Vagina (tissue), 2 donors: Measurements from ENCODE around the gene ATG2A. TPM values are rescaled to one million over a fixed set of nuclear protein-coding genes. Genes with fewer than 3 reads are reported as not detected.

Source experiments
- DNase-seq, 2 donors: peaks; one replicate each; pipeline ENCODE4 v3.0.0-alpha.2; 2017; ENCODE audit errors: extremely low spot score in 2 of 2
- H3K27ac ChIP-seq: fragments of 200-600 bp; sonication (generic); one replicate; pipeline ENCODE4 v1.5.1; 2019
- H3K27me3 ChIP-seq: fragments of 200-600 bp; sonication (generic); one replicate; pipeline ENCODE4 v1.5.1; 2019
- H3K36me3 ChIP-seq, 2 donors: fragments of 200-600 bp; sonication (generic); one replicate each; pipeline ENCODE4 v1.5.1; 2017 to 2019
- H3K4me1 ChIP-seq: fragments of 200-600 bp; sonication (generic); one replicate; pipeline ENCODE4 v1.5.1; 2019
- H3K4me3 ChIP-seq, 2 donors: fragments of 200-600 bp; sonication (generic); 1 replicate in 1 of 2; 2 replicates in 1 of 2; pipeline ENCODE4 v1.5.1; 2016 to 2019
- H3K9me3 ChIP-seq: fragments of 200-600 bp; sonication (generic); one replicate; pipeline ENCODE4 v1.5.1; 2019
- CTCF ChIP-seq, 3 experiments: fragments of 450-650 bp in 2 of 3; fragments of 200-600 bp in 1 of 3; sonication (generic) in 1 of 3; IDR thresholded peaks; one replicate each; pipeline ENCODE4 v1.5.1; 2017 to 2019; ENCODE audit warnings: antibody characterized with exemption in 3 of 3, mild to moderate bottlenecking in 2 of 3, moderate library complexity in 2 of 3
- POLR2A ChIP-seq, 2 donors: fragments of 450-650 bp; IDR thresholded peaks; one replicate each; pipeline ENCODE4 v1.6.1; 2017; ENCODE audit warnings: antibody characterized with exemption in 2 of 2, mild to moderate bottlenecking in 2 of 2, moderate library complexity in 2 of 2
- POLR2AphosphoS5 ChIP-seq, 2 donors: sonication (generic); formaldehyde crosslinking; IDR thresholded peaks; one replicate each; pipeline ENCODE4 v1.9.0; 2017; ENCODE audit warnings: antibody characterized with exemption in 2 of 2, mild to moderate bottlenecking in 2 of 2, low read depth in 1 of 2; ENCODE audit not compliant: insufficient read depth in 1 of 2
- intact Hi-C: fragments of 100-400 bp; cut with DNase I; formaldehyde crosslinking; loops from one replicate; pipeline ENCODE4 v1.15.1; 2023
- total RNA-seq: library from RNA; depleted of rRNA; stranded (reverse); fragments of >200 nt; gene quantifications from one replicate; pipeline ENCODE4 v1.2.3, GENCODE V29; 2016

The ATG2A gene
- total RNA-seq, 1 donor from 2014 or later = 27.0 TPM

- Histone ChIP-seq H3K4me3 (no peak overlapping the region), H3K4me1 (peaks cover 61% of the 10 kb centered on the region), H3K9me3 (no peaks in the 10 kb centered on the region), H3K36me3 (peaks cover 0 to 21% of the 10 kb centered on the region in 2 donors), H3K27ac (peak overlapping the region; percentile 86), H3K27me3 (no peaks in the 10 kb centered on the region)
- no peak for TF ChIP-seq CTCF (IDR thresholded peaks at IDR 0.05)
- TF ChIP-seq POLR2A (IDR thresholded peaks at IDR 0.05) = no peak
- TF ChIP-seq POLR2AphosphoS5 (IDR thresholded peaks at IDR 0.05; ENCODE audit: insufficient read depth in 1 of 2, low read depth in 1 of 2) = no peak
- no peak for DNase-seq
- intact Hi-C loops = no loop called here
Measured at GRCh38 chr11:64861227-64861975, 55.6 kb downstream of the ATG2A start.

DNA sequence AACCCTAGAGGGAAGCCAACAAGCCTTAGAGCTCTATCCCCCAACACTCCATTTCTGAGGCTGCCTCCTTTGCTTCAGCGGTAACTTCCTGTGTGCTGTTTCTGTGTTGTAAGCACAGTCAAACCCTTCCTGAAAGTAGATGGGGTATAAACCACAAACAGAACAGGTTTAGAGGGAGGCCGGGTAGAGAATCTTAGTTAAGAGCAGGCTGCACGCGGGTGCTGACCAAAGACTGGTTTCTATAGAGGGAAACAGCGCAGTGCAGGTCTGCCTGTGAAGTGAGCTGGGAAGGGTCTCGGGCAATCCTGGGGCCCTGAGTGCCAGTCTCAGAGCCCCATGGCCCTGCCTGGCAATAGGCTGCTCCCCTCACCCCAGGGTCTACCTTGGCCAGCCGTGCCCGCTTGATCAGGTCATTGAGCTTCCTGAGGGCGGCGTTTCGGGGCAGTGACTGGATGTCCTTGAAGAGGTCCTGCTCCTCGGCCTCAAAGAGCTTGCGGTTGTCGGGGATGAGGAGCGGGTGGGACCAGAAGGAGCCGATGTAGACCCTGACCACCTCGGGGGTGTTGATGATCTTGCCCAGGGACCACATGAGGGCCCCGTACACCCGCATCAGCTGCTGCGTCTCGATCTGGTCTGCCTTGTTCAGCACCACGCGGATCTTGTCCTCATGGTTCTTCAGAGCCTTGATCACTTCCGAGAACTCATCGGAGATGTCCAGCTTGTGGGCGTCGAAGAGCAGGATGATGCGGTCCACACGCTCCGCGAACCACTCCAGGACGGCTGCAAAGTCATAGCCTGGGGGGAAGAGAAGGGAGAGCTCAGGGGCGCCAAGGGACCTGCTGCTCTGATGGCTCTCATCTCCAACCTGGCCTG lies 57.2 kb downstream of the ATG2A start:
- Histone ChIP-seq H3K27me3 (no peaks in the 10 kb centered on the region), H3K27ac (peak overlapping the region; percentile 3), H3K4me1 (peaks cover 61% of the 10 kb centered on the region), H3K4me3 (no peak overlapping the region), H3K36me3 (peaks cover 0 to 21% of the 10 kb centered on the region in 2 donors), H3K9me3 (no peaks in the 10 kb centered on the region)
- TF ChIP-seq POLR2A (IDR thresholded peaks at IDR 0.05) = no peak
- no peak for TF ChIP-seq CTCF (IDR thresholded peaks at IDR 0.05)
- no peak for TF ChIP-seq POLR2AphosphoS5 (IDR thresholded peaks at IDR 0.05; ENCODE audit: insufficient read depth in 1 of 2, low read depth in 1 of 2)
- intact Hi-C loops = no loop called here
- no peak for DNase-seq

- peaks cover 58% of the 10 kb centered on the region for H3K4me1 ChIP-seq
Measured at GRCh38 chr11:64858467-64859263, 58.3 kb downstream of the ATG2A start.

DNA sequence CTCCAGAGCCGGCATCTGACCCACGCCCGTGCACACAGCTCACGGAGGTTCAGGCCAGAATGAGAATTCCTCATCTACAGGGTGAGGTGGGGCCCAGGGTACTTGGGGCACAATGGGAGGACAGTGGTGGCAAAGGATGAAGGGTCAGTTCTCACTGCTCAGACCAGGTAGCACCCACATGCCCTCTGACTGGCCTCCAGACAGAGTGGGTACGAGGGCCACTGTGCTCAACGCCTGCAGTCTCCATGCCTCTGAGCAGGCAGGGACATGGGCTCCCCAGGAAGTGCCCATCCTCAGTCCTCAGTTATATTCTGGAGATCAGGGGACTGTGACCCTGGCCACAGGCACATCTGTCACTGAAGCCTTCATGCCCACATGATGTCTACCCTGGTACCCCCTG lies 59.5 kb downstream of the ATG2A start:
- H3K4me1 ChIP-seq = peaks cover 47% of the 10 kb centered on the region
- H3K4me3 ChIP-seq = no peak overlapping the region
- peak overlapping the region; percentile 79 for H3K27ac ChIP-seq
- DNase-seq = no peak
- H3K36me3 ChIP-seq = peaks cover 0 to 32% of the 10 kb centered on the region in 2 donors
- H3K9me3 ChIP-seq = no peaks in the 10 kb centered on the region
- TF ChIP-seq POLR2AphosphoS5 (IDR thresholded peaks at IDR 0.05; ENCODE audit: insufficient read depth in 1 of 2, low read depth in 1 of 2) (no peak), POLR2A (IDR thresholded peaks at IDR 0.05) (no peak)
- no peaks in the 10 kb centered on the region for H3K27me3 ChIP-seq
- intact Hi-C loops = loop anchor here (2.0 kb wide), 1 partner anchor 21 kb away; the partner anchor contains the start of gene EHD1

More at GRCh38 chr11:64858467-64859263, 58.3 kb downstream of the ATG2A start:
- no peaks in the 10 kb centered on the region for H3K27me3 ChIP-seq
- no peak for DNase-seq
- H3K9me3 ChIP-seq = no peaks in the 10 kb centered on the region
- TF ChIP-seq POLR2A (IDR thresholded peaks at IDR 0.05) = no peak
- TF ChIP-seq CTCF (IDR thresholded peaks at IDR 0.05) = no peak
- no peak for TF ChIP-seq POLR2AphosphoS5 (IDR thresholded peaks at IDR 0.05; ENCODE audit: insufficient read depth in 1 of 2, low read depth in 1 of 2)
- intact Hi-C loops = no loop called here
- peak overlapping the region; percentile 3 for H3K27ac ChIP-seq
- H3K4me3 ChIP-seq = no peak overlapping the region
- H3K36me3 ChIP-seq = peaks cover 0 to 32% of the 10 kb centered on the region in 2 donors
